ENCODE data around the gene ZNF598. TPM values are rescaled to one million over a fixed set of nuclear protein-coding genes. Genes with fewer than 3 reads are reported as not detected.
A peak's percentile ranks its signal among the peaks of the same experiment; 100 is the strongest.
"Not testable (repeated sequence)": the region's sequence is repeated elsewhere in the genome, so short reads cannot be mapped to it uniquely, and the experiment has no call there.

The ZNF598 gene
- total RNA-seq, 3 donors from 2014 or later, result 41.9 to 45.4 (median 42.4) TPM

DNA sequence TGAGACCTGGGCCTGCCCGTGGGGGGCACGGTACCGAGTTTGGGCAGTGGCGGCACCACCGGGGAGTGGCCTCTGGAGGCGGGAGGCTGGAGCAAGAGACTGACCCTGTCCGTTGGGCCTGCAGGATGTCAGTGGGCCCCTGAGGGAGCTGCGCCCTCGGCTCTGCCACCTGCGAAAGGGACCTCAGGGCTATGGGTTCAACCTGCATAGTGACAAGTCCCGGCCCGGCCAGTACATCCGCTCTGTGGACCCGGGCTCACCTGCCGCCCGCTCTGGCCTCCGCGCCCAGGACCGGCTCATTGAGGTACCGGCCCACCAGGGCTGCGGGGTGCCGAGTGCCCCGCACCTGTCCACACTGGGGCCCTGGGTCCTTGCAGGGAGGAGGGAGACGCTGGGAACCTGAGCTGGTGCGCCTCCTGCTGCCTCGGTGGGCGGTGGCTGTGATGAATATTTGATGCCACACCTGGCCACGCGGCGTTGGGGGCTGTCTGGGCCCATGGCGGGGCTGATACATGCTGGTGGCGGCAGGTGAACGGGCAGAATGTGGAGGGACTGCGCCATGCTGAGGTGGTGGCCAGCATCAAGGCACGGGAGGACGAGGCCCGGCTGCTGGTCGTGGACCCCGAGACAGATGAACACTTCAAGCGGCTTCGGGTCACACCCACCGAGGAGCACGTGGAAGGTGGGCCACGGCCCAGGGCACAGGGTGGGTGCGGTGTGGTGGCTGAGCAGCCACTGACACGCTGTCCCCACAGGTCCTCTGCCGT is 26.8 kb upstream of the ZNF598 start:
- H3K36me3 ChIP-seq (ENCODE audit: low read depth), result no peaks in the 10 kb centered on the region
- H3K9me3 ChIP-seq, result no peaks in the 10 kb centered on the region
- H3K4me3 ChIP-seq, result no peak overlapping the region
- DNase-seq (no peak), ATAC-seq (no peak)
- H3K4me1 ChIP-seq (ENCODE audit: low read depth), result peaks cover 39% of the 10 kb centered on the region
- TF ChIP-seq CTCF (IDR thresholded peaks at IDR 0.05), result no peak
- intact Hi-C loops (cut with DNase I, micrococcal nuclease), result no loop called here

DNA sequence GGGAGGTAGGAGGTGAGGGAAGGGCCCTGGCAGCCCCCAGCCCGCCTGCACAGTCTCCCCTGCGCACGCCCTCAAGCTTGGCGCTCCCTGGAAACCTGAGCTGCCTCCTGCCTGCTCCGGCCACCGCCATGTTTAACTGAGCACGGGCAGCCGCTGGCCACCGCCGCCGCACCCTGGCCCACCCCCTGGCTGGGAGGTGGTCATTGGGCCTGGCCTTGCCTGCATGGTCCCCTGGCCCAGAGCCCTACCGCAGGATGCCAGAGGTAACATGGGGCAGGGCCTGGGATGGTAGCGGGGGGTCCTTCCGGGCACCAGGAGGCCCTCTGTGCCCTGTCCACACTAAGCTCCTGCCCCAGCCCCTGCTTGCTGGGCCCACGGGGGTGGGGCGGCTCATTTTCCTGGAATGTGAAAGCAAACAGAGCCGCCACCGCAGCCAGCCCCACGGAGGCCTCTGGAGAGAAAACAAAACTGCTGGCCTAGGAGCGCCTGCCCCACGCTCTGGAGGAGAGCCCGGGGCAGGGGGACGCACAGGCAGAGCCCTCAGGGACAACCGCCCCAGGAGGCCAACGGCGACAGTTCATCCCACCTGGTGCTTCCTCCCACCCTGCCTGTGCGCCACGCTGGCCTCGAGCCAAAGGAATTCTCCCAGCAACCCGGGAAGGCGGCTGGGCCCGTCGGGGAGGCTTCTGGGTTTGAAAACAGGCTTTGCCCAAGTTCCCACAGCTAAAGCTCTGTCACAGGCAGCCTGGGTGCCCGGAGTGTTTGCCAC is 26.0 kb upstream of the ZNF598 start:
- no peak for TF ChIP-seq CTCF (IDR thresholded peaks at IDR 0.05)
- H3K4me3 ChIP-seq, result no peak overlapping the region
- DNase-seq (peak in 1 of 3 donors; percentile 69), ATAC-seq (peak; percentile 32)
- no peaks in the 10 kb centered on the region for H3K36me3 ChIP-seq (ENCODE audit: low read depth)
- peaks cover 31% of the 10 kb centered on the region for H3K4me1 ChIP-seq (ENCODE audit: low read depth)
- intact Hi-C loops (cut with DNase I, micrococcal nuclease), result no loop called here
- no peaks in the 10 kb centered on the region for H3K9me3 ChIP-seq

- DNase-seq (no peak), ATAC-seq (no peak)
- no peak for TF ChIP-seq CTCF (IDR thresholded peaks at IDR 0.05)
- Histone ChIP-seq H3K4me3 (no peak overlapping the region), H3K9me3 (no peaks in the 10 kb centered on the region), H3K36me3 (ENCODE audit: low read depth) (no peaks in the 10 kb centered on the region), H3K4me1 (ENCODE audit: low read depth) (peaks cover 24% of the 10 kb centered on the region)
- intact Hi-C loops (cut with DNase I, micrococcal nuclease), result no loop called here
These were observed 25.2 kb upstream of the ZNF598 start for GRCh38 chr16:2034696-2035430.

DNA sequence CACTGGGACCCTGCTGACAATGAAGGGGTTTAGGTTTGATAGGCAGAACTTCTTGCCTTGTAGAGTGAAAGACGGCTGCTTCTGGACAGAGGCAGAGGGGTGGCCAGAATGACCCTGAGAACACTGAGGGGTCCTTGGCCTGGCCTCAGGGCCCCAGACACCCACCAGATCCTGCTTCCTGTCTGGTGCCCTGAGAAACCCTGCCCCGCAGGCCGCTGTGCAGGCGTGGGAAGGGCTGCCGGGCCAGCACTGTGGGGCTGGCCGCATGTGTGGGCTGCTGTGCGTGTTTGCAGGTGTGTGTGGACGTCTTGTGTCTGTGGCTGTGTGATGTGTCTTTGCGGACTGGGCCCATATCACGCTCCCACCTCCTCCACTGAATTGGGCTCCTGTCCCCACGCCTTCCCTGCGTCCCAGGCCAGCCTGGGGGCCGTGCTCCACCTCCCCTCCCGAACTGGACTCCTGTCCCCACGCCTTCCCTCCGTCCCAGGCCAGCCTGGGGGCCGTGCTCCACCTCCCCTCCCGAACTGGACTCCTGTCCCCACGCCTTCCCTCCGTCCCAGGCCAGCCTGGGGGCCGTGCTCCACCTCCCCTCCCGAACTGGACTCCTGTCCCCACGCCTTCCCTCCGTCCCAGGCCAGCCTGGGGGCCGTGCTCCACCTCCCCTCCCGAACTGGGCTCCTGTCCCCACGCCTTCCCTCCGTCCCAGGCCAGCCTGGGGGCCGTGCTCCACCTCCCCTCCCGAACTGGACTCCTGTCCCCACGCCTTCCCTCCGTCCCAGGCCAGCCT is 24.5 kb upstream of the ZNF598 start:
- H3K36me3 ChIP-seq (ENCODE audit: low read depth); intact Hi-C loops (cut with DNase I, micrococcal nuclease); DNase-seq; H3K9me3 ChIP-seq; H3K4me3 ChIP-seq; ATAC-seq: not testable (repeated sequence)
- H3K4me1 ChIP-seq (ENCODE audit: low read depth), result peaks cover 16% of the 10 kb centered on the region

GRCh38 chr16:2033057-2033908 is 23.7 kb upstream of the ZNF598 start:
- H3K4me3 ChIP-seq, result no peak overlapping the region
- H3K9me3 ChIP-seq, result no peaks in the 10 kb centered on the region
- peak; percentile 44 for ATAC-seq
- no peaks in the 10 kb centered on the region for H3K36me3 ChIP-seq (ENCODE audit: low read depth)
- peak in 1 of 3 donors; percentile 72 for DNase-seq
- H3K4me1 ChIP-seq (ENCODE audit: low read depth), result peaks cover 16% of the 10 kb centered on the region
- no peak for TF ChIP-seq CTCF (IDR thresholded peaks at IDR 0.05)
- intact Hi-C loops (cut with DNase I, micrococcal nuclease), result no loop called here
